Prostate gland (tissue), 2 donors: ENCODE data around the gene CROCC2. TPM values are rescaled to one million over a fixed set of nuclear protein-coding genes. Genes with fewer than 3 reads are reported as not detected.

Experiments
- DNase-seq: peaks from one replicate; pipeline ENCODE4 v3.0.0-alpha.2; 2019; ENCODE audit warnings: low spot score
- H3K27ac ChIP-seq, 2 donors: fragments of 200-600 bp; sonication (generic); 2 replicates each; pipeline ENCODE4 v1.5.1; 2017 to 2019
- H3K27me3 ChIP-seq: fragments of 200-600 bp; sonication (generic); replicated peaks from 2 replicates; pipeline ENCODE4 v1.5.1; 2019; ENCODE audit not compliant: insufficient read depth
- H3K36me3 ChIP-seq, 2 donors: fragments of 200-600 bp; sonication (generic); 1 replicate in 1 of 2; 2 replicates in 1 of 2; pipeline versions ENCODE4 v1.5.1 to v1.8.1; 2017 to 2019
- H3K4me1 ChIP-seq: fragments of 200-600 bp; sonication (generic); replicated peaks from 2 replicates; pipeline ENCODE4 v1.5.1; 2019
- H3K4me3 ChIP-seq, 2 donors: fragments of 200-600 bp; sonication (generic); 2 replicates each; pipeline ENCODE4 v1.5.1; 2017 to 2019
- H3K9me3 ChIP-seq: fragments of 200-600 bp; sonication (generic); 2 replicates; pipeline ENCODE4 v1.5.1; 2017
- POLR2A ChIP-seq: fragments of 450-650 bp; IDR thresholded peaks from one replicate; pipeline ENCODE4 v1.6.1; 2016; ENCODE audit warnings: antibody characterized with exemption, mild to moderate bottlenecking
- POLR2AphosphoS5 ChIP-seq: sonication (generic); formaldehyde crosslinking; IDR thresholded peaks from one replicate; pipeline ENCODE4 v1.6.1; 2017; ENCODE audit warnings: antibody characterized with exemption
- WGBS: methylation state at CpG from one replicate; pipeline ENCODE4 v1.1.5; 2018; 5-methylcytosine and 5-hydroxymethylcytosine counted together
- intact Hi-C: fragments of 100-400 bp; cut with DNase I; formaldehyde crosslinking; loops from one replicate; pipeline ENCODE4 v1.14.2; 2022
- total RNA-seq, 2 donors: library from RNA; depleted of rRNA; stranded (reverse); fragments of >200 nt; gene quantifications; one replicate each; pipeline ENCODE4 v1.1.0, GENCODE V29; 2016
- TF ChIP-seq, protein P1 (sequence below), 4 experiments: fragments of 200-600 bp in 2 of 4; fragments of 450-650 bp in 2 of 4; sonication (generic) in 2 of 4; IDR thresholded peaks; 1 replicate in 3 of 4; 2 replicates in 1 of 4; pipeline ENCODE4 v1.5.1; 2016 to 2019; ENCODE audit warnings: antibody characterized with exemption in 4 of 4, mild to moderate bottlenecking in 2 of 4, moderate library complexity in 2 of 4

CROCC2 gene
- total RNA-seq, 2 donors from 2014 or later = 0.23 TPM; not detected in 1

GRCh38 chr2:240875228-240876034 is 30.7 kb upstream of the CROCC2 start:
- intact Hi-C loops = no loop called here
- H3K9me3 ChIP-seq = no peaks in the 10 kb centered on the region
- DNase-seq = no peak
- no peaks in the 10 kb centered on the region for H3K36me3 ChIP-seq
- H3K27me3 ChIP-seq = no peaks in the 10 kb centered on the region
- H3K4me3 ChIP-seq = no peak overlapping the region
- TF ChIP-seq, protein P1, sequence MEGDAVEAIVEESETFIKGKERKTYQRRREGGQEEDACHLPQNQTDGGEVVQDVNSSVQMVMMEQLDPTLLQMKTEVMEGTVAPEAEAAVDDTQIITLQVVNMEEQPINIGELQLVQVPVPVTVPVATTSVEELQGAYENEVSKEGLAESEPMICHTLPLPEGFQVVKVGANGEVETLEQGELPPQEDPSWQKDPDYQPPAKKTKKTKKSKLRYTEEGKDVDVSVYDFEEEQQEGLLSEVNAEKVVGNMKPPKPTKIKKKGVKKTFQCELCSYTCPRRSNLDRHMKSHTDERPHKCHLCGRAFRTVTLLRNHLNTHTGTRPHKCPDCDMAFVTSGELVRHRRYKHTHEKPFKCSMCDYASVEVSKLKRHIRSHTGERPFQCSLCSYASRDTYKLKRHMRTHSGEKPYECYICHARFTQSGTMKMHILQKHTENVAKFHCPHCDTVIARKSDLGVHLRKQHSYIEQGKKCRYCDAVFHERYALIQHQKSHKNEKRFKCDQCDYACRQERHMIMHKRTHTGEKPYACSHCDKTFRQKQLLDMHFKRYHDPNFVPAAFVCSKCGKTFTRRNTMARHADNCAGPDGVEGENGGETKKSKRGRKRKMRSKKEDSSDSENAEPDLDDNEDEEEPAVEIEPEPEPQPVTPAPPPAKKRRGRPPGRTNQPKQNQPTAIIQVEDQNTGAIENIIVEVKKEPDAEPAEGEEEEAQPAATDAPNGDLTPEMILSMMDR (IDR thresholded peaks at IDR 0.05) = no peak
- TF ChIP-seq POLR2A = no peak
- TF ChIP-seq POLR2AphosphoS5 = no peak
- no peaks in the 10 kb centered on the region for H3K4me1 ChIP-seq
- WGBS = 92% methylated on average over 18 of the region's 22 CpGs
- H3K27ac ChIP-seq = no peak overlapping the region

- no peaks in the 10 kb centered on the region for H3K27me3 ChIP-seq
- no peaks in the 10 kb centered on the region for H3K4me1 ChIP-seq
- intact Hi-C loops = no loop called here
- DNase-seq = no peak
- 80% methylated on average over 7 of the region's 7 CpGs for WGBS
- no peaks in the 10 kb centered on the region for H3K36me3 ChIP-seq
- H3K27ac ChIP-seq = no peak overlapping the region
- no peaks in the 10 kb centered on the region for H3K9me3 ChIP-seq
- no peak overlapping the region for H3K4me3 ChIP-seq
- TF ChIP-seq POLR2A = no peak
- TF ChIP-seq, protein P1 (IDR thresholded peaks at IDR 0.05) = no peak
- TF ChIP-seq POLR2AphosphoS5 = no peak
These were observed 30.1 kb upstream of the CROCC2 start for GRCh38 chr2:240876035-240876474.

- Histone ChIP-seq H3K4me3 (no peak overlapping the region), H3K9me3 (no peaks in the 10 kb centered on the region), H3K27me3 (no peaks in the 10 kb centered on the region), H3K4me1 (no peaks in the 10 kb centered on the region), H3K36me3 (no peaks in the 10 kb centered on the region), H3K27ac (no peak overlapping the region)
- TF ChIP-seq, protein P1 (IDR thresholded peaks at IDR 0.05) = no peak
- TF ChIP-seq POLR2A = no peak
- no peak for TF ChIP-seq POLR2AphosphoS5
- intact Hi-C loops = no loop called here
- no peak for DNase-seq
- 89% methylated on average over 17 of the region's 18 CpGs for WGBS
These were observed 29.5 kb upstream of the CROCC2 start for GRCh38 chr2:240876475-240877251.

DNA sequence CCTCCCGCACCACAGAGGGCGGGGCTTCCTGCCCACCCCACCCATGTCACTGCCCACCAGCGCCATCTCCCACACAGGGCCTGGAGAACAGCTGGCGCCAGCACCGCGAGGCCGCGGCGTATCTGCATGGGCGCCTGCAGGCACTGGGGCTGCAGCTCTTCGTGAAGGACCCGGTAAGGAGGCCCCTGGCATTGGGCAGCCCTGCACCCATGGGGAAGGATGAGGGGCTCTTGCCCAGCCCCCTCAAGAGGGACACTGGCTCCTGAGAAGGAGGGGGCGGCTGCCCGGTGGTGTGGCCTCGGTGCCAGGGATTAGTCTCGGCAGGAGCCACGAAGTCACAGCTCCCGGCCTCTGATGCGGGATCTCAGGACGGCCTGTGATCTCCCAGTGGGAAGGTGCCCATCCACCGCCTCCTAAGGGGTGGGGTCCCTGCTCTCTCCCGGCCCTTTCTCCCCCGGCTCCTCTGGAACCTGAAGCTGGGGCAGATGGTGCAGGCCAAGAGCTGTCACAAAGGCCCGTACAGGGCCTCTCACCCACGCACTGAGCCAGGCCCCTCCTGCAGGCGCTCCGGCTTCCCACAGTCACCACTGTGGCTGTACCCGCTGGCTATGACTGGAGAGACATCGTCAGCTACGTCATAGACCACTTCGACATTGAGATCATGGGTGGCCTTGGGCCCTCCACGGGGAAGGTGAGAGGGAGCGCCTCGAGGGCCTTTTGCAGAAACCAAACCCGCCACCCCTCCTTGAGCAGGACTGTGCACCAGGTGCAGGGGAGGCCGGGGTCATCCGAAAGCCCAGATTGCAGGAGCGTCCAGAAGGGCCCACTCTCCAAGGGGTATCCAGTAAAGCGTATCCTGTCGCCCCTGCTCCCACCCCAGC is 28.4 kb upstream of the CROCC2 start:
- Histone ChIP-seq H3K27ac (no peak overlapping the region), H3K4me3 (no peak overlapping the region), H3K27me3 (no peaks in the 10 kb centered on the region), H3K9me3 (no peaks in the 10 kb centered on the region), H3K36me3 (no peaks in the 10 kb centered on the region), H3K4me1 (no peaks in the 10 kb centered on the region)
- intact Hi-C loops = no loop called here
- TF ChIP-seq POLR2AphosphoS5 (no peak), POLR2A (no peak)
- TF ChIP-seq, protein P1 (IDR thresholded peaks at IDR 0.05) = no peak
- WGBS = 91% methylated on average over 40 of the region's 40 CpGs
- no peak for DNase-seq
